Measurements from ENCODE around the gene MLXIP.

DNA sequence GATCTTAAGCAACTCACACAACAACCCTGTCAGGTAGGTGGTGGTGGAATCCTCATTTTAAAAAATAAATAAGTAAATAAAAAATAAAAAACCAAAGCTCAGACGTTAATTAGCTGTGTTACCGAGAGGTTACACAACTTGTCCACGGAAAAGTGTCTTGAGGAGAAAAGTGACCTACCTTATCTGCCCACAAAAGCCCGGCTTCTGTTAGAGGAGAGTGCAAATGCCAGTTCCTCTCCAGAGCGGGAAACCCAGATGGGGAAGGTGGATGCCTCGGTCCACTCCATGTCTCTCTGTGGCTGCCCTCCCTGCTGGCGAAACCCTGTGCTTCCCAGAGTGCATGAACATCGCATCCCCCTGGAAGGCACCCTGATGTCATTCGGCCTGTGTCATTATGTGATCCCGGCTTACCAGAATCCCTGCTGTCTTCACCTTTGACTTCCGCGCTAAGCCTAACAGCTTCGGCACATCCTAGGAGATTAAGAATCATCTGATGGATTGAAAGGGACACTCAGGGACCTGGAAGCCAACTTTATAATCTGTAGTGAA lies 6.4 kb downstream of the MLXIP start:
- TF ChIP-seq, protein P1, sequence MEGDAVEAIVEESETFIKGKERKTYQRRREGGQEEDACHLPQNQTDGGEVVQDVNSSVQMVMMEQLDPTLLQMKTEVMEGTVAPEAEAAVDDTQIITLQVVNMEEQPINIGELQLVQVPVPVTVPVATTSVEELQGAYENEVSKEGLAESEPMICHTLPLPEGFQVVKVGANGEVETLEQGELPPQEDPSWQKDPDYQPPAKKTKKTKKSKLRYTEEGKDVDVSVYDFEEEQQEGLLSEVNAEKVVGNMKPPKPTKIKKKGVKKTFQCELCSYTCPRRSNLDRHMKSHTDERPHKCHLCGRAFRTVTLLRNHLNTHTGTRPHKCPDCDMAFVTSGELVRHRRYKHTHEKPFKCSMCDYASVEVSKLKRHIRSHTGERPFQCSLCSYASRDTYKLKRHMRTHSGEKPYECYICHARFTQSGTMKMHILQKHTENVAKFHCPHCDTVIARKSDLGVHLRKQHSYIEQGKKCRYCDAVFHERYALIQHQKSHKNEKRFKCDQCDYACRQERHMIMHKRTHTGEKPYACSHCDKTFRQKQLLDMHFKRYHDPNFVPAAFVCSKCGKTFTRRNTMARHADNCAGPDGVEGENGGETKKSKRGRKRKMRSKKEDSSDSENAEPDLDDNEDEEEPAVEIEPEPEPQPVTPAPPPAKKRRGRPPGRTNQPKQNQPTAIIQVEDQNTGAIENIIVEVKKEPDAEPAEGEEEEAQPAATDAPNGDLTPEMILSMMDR (IDR thresholded peaks at IDR 0.05 in 2 of 3, conservative IDR thresholded peaks at IDR 0.05 in 1 of 3; ENCODE audit: insufficient read depth in 2 of 3, low read depth in 1 of 3, low read length in 3 of 3): no peak
- TF ChIP-seq NR2C2 (CRISPR knock-in tag; IDR thresholded peaks at IDR 0.05) (no peak), NR2C2 (tag; IDR thresholded peaks at IDR 0.05) (no peak), ZNF124 (CRISPR knock-in tag; IDR thresholded peaks at IDR 0.05) (no peak), GATAD2A (IDR thresholded peaks at IDR 0.05) (no peak), EP400 (IDR thresholded peaks at IDR 0.05) (no peak), SMC3 (conservative IDR thresholded peaks at IDR 0.05; ENCODE audit: insufficient read depth, low read depth, low read length) (no peak), EGR1 (conservative IDR thresholded peaks at IDR 0.05) (no peak), NFYB (IDR thresholded peaks at IDR 0.05; ENCODE audit: extremely low read depth, insufficient read length) (no peak), HNRNPK (IDR thresholded peaks at IDR 0.05; ENCODE audit: low read depth, low read length, poor library complexity, severe bottlenecking) (no peak), ZNF3 (CRISPR knock-in tag; IDR thresholded peaks at IDR 0.05) (no peak), CBX5 (IDR thresholded peaks at IDR 0.05; ENCODE audit: borderline replicate concordance, low read depth) (no peak)
- TF ChIP-seq, protein P2, sequence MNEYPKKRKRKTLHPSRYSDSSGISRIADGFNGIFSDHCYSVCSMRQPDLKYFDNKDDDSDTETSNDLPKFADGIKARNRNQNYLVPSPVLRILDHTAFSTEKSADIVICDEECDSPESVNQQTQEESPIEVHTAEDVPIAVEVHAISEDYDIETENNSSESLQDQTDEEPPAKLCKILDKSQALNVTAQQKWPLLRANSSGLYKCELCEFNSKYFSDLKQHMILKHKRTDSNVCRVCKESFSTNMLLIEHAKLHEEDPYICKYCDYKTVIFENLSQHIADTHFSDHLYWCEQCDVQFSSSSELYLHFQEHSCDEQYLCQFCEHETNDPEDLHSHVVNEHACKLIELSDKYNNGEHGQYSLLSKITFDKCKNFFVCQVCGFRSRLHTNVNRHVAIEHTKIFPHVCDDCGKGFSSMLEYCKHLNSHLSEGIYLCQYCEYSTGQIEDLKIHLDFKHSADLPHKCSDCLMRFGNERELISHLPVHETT (CRISPR knock-in tag; conservative IDR thresholded peaks at IDR 0.05 in 1 of 2, IDR thresholded peaks at IDR 0.05 in 1 of 2): no peak

All from K562 (cell line).